ENCODE results near the gene ABCD1.

ABCD1 gene

DNA sequence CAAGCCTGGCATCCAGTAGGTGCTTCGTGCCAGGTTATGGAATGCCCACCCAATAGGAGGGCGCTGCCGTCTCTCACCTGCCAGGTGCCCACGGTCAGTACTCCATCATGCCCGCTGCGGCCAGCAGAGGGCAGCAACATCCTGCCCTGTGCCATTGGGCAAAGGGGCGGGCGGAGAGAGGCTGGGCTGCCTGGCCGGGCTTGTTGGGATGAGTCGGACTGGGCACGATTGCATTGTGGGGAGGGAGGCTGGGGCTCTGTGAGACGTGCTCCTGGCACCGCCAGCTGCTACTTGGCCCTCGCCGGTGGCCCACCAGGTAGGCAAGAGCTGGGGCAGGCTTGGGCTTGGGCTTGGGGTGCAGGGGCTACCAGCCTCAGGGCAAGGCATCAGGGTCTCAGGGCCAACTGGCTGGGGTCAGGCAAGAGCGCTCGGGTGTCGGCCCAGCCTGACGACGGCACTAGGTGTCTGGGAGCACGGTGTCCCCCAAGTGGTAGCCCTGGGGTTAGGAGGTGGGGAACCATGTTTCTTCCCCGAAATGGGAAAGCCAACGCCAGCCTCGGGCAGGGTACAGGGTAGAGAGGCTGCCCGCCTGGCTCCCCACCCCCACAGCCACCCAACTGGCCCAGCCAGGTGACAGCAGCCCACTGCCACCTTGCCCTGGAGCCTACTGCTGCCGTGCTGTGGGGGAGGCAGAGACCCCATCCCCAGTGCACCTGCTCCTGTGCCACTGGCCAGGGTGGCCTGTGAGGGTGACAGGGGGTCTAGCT is 39.5 kb downstream of the ABCD1 start, which contains the start of gene PLXNB3:
Gene PLXNB3 (plus strand): TSS at position 261 of the 767 bp plus-strand sequence. CDS start 1,287 bp downstream, outside the sequence.
- DNase-seq, result peak; percentile 48

DNA sequence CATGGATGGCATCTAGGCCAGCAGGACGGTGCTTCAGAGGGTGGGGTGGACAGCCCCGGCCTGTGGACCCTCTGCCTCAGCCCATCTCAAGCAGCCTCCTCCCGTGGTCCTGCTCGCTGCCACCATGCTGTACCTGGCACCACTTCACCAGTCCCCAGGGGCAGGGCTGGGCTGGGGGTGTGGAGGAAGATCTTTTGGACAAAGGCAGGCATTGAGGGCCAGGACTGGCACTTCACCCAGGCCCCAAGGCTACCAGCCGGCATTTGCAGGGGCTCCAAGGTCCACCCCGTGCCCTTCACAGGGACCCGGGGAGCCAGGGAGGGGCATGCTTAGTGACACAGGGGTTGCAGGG is 40.1 kb downstream of the ABCD1 start:
- no peak for DNase-seq

DNA sequence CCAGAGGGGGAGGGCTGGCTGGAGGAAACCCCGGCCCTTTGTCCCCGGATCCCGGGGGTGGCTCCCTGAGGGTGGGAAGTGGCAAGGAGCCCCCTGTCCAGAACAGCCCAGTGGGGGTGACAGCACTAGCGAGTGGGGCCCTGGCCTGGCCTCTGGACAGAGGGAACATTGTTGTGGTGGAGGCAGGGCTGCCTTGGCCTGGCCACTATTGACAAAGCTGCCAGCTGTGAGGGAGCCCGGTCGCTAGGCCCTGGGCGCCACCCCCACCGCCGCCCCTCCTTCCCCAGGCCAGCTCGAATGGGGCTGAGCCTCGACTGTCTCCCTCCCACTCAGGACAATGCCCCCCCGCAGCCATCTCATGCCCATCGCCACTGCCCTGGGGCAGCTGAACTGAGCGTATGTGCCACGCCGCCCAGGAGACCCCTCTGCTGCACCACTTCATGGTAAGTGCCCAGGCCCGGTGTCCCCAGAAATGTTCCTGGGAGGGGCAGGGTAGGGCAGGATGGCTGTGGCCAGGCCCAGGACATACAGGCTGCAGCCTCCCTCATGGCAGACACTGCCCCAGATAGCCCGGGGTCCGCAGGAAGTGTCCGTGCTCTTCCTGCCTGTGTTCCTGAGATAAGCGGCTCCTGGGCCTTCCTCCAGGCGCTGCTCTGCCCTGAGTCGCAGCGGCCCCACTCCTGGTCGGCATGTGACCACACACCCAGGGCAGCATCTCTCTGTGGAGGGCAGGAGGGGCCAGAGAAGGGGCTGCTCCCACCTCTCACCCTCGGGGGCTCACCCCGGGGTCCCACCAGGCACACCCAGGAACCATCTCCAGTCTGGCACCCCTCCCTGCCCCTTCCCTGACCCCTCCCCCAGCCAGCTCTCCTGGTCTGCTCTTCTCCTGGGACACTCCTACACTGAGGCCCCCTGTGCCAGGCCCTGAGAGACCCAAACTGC is 40.8 kb downstream of the ABCD1 start:
- no peak for DNase-seq

DNA sequence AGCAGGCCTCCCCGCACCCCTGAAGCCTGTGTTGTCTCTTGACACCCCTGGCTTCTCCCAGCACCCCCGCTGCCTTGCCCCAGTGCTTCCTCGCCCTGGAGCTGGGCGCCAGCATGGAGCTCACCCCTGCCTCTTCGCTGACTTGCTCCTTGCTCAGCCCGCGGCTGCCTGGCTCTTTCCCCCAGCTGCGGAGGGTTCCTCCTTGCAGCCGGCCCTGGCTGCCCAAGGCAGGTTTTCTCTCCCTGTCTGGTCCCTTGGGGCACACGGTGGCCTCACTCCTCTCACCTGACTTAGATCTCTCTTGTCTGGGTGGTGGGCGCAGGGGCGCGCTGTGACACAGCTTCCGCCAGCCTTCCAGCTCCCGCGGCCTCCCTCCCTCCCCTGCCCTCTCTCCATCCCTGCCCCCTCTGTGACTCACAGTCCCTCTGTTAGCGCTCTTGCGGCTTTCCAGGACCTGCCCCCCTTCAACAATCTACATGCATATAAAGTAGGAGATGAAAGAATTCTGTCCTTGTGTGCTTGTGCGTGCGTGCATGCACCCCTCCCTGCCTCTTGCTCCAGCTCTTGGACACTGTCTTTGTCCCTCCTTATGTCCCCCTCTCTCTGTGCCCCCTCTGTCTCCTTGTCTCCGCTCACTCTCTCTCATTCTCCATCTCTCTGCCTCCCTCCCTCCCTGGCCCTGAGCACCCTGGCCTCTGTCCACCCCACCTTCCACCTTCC is 41.6 kb downstream of the ABCD1 start:
- DNase-seq, result peak; percentile 12

DNA sequence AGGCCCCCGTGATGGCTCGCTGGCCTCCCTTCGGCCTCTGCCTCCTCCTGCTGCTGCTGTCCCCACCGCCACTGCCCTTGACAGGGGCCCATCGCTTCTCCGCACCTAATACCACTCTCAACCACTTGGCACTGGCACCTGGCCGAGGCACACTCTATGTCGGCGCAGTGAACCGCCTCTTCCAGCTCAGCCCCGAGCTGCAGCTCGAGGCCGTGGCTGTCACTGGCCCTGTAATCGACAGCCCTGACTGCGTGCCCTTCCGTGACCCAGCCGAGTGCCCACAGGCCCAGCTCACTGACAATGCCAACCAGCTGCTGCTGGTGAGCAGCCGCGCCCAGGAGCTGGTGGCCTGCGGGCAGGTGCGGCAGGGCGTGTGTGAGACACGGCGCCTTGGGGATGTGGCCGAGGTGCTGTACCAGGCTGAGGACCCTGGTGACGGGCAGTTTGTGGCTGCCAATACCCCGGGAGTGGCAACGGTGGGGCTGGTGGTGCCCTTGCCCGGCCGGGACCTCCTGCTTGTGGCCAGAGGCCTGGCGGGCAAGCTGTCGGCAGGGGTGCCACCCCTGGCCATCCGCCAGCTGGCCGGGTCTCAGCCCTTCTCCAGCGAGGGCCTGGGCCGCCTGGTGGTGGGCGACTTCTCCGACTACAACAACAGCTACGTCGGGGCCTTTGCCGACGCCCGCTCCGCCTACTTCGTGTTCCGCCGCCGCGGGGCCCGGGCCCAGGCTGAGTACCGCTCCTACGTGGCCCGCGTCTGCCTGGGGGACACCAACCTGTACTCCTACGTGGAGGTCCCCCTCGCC is 42.4 kb downstream of the ABCD1 start:
- DNase-seq, result no peak

GRCh38 chrX:153767674-153768055 is 43.0 kb downstream of the ABCD1 start:
- no peak for DNase-seq

GRCh38 chrX:153768311-153769157 is 43.9 kb downstream of the ABCD1 start:
- DNase-seq, result no peak

DNA sequence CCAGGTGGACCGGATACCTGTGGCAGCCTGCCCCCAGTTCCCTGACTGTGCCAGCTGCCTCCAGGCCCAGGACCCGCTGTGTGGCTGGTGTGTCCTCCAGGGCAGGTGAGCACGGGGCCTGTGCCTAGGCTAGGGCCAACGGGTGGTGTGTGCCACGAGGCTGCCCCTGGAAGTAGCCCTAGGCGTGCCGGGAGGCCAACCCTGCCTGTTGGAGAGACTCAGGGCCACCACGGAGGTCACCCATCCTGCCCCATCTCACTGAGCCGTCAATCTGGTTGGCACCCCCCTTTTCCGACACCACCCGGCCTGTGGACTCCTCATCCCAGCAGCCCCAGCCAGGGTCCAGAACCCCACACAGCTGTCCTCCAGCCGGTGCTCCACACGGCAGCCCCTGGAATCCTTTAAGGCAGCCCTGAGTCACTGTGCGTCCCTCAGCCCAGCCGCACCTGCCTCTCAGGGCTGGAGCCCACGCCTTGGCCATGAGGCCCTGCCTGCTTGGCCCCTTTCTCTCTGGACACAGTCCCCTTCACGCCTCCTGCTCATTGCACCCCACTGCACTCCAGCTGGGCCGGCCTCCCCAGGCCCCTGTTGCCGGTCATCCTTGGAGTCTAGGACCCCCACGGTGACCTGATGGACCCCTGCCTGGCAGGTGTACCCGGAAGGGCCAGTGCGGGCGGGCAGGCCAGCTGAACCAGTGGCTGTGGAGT is 44.7 kb downstream of the ABCD1 start:
- DNase-seq, result no peak

DNA sequence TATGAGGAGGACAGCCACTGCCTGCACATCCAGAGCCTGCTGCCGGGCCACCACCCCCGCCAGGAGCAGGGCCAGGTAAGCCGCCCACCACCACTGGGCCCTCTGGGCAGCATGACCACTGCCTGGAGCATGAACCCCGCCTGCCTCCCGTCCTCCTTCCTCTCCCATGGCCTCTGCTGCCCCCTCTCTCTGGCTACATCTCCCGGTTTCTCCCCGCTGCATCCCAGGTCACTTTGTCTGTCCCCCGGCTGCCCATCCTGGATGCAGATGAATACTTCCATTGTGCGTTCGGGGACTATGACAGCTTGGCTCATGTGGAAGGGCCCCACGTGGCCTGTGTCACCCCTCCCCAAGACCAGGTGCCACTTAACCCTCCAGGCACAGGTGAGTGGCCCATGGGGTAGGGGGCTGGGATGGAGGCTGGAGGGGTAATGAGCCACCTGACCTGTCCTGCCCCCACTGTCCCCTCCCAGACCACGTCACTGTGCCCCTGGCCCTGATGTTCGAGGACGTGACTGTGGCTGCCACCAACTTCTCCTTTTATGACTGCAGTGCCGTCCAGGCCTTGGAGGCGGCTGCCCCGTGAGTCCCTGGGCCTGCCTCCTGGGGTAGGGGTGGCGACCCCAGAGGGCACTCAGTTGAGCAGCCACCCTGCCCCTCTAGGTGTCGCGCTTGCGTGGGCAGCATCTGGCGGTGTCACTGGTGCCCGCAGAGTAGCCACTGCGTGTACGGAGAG is 45.4 kb downstream of the ABCD1 start:
- no peak for DNase-seq

DNA sequence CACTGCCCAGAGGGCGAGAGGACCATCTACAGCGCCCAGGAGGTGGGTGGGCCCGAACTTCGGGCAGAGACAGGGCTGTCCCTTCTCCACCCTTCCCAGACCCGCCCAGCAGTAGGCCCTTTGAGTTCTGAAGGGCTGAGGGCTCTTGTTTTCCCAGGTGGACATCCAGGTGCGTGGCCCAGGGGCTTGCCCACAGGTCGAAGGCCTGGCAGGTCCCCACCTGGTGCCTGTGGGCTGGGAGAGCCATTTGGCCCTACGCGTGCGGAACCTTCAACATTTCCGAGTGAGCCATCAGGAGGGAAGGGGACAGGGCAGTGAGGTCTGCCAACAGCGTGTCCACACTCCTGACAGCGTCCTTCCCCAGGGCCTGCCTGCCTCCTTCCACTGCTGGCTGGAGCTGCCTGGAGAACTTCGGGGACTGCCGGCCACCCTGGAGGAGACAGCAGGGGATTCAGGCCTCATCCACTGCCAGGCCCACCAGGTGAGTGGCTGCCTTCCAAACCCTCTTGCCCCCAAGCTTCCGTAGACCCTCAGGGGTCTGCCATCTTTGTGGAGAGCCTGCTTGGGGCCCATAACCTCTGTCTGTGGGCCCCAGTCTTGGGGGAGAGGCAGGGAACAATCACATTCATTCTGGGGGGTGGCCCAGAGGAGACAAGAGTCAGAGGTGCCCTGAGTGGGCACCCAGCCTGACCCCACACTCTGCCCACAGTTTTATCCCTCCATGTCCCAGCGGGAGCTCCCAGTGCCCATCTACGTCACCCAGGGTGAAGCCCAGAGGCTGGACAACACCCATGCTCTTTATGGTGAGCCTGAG is 46.2 kb downstream of the ABCD1 start:
- DNase-seq, result no peak

DNA sequence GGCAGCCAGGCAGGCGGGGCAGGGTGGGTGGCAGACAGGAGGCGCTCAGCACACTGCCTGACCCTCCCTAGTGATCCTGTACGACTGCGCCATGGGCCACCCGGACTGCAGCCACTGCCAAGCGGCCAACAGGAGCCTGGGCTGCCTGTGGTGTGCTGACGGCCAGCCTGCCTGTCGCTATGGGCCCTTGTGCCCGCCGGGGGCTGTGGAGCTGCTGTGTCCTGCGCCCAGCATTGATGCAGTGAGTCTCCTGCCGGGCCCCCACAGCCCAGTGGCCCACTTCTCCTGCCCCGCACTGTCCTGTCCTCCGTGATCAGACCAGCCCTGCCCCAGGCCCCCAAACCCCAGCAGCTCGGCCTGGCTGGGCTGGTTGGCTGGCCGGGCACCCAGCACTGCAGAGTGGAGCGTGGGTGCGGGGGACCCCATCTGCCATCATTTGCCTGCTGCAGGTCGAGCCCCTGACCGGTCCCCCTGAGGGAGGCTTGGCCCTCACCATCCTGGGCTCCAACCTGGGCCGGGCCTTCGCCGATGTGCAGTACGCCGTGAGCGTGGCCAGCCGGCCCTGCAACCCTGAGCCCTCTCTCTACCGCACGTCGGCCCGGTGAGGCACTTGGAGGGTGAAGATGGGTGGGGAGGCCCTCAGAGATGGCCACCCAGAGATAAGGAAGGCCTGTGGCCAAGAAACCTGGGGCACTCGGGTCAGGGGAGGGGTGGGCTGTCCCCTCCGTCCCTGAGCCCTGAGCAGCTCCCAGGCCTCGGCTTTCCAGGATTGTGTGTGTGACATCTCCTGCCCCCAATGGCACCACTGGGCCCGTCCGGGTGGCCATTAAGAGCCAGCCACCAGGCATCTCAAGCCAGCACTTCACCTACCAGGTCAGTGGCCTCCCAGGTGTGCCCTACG is 47.0 kb downstream of the ABCD1 start:
- no peak for DNase-seq

DNA sequence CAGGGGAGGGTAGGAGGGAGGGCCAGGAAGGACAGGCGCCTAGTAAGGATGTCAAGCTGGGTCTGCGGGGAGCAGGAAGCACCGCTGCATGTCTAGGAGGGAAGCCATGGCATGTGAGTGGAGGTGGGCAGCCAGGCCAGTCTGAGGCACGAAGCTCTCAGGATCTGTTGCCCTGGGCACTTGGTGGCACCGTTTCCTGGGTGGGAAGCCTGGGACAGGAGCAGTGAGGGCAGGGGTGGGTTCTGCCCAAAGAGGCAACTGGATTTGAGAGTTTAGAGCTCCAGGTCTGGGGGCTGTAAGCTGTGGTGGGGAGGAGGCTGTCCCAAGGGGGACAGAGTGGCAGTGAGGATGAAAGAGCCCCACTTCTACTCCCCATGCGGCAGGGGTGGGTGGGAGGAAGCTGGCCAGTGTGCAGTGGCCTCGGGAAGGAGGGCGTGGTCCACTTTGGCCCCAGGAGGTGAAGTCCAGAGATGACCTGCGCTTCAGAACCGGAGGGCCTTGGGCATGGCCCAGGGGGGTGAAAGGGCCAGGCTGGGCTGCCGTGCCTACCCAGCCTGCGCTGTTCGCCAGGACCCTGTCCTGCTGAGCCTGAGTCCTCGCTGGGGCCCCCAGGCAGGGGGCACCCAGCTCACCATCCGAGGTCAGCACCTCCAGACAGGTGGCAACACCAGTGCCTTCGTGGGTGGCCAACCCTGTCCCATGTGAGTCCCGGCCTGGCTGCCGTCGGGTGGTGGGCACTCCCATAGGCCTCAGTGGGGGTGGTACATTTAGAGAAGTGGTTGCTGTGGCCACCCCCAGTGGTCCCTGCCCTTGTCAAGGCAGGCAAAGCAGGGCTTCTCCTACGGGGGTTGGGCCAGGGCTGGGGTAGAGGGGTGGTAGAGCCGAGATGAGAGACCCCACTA is 47.9 kb downstream of the ABCD1 start:
- no peak for DNase-seq

GRCh38 chrX:153773218-153773611 is 48.6 kb downstream of the ABCD1 start:
- DNase-seq, result no peak

GRCh38 chrX:153773741-153774575 is 49.3 kb downstream of the ABCD1 start:
- DNase-seq, result no peak

DNA sequence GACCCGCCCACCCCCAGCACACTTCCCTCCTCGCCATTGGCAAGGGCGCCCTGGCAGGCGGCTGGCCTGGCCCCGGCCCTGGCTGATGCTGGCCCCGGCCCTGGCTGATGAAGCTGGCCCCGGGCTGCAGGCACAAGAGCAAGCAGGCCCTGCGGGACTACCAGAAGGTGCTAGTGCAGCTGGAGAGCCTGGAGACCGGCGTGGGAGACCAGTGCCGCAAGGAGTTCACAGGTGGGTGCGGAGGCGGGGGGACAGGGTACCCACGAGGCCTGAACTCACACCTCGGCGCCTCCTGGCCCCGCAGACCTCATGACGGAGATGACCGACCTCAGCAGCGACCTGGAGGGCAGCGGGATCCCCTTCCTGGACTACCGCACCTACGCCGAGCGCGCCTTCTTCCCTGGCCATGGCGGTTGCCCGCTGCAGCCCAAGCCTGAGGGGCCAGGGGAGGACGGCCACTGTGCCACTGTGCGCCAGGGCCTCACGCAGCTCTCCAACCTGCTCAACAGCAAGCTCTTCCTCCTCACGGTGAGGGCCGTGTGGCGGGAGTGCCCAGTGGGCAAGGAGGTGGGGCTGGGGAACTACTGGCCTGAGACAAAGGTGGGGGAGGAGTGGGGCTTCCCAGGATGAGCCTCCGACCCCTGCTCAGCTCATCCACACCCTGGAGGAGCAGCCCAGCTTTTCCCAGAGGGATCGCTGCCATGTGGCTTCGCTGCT is 50.1 kb downstream of the ABCD1 start:
- no peak for DNase-seq

Measured in NCI-H526 treated with DMSO at 0.1 percent for 48 hours (cell line).